HCT116 (cell line): Measurements from ENCODE around the gene LHFPL6. TPM values are rescaled to one million over a fixed set of nuclear protein-coding genes. Genes with fewer than 3 reads are reported as not detected.

ENCODE experiments used
- ATAC-seq: fragments of 200-7000 bp; cut with Tn5 transposase; 2 replicates; pipeline ENCODE4 v1.9.1; 2020; ENCODE audit warnings: mild to moderate bottlenecking, moderate library complexity
- BruUV-seq: library from RNA; stranded (reverse); fragments of 400-500 nt; replicated peaks from 2 replicates; lab custom pipeline; 2021; lab: Mats Ljungman, UMichigan
- CTCF ChIA-PET: fragments of 300-600 bp; sonication (Branson Sonifier 250); formaldehyde crosslinking; loops from one replicate; lab custom pipeline; 2021; ENCODE audit warnings: antibody characterized with exemption; lab: Charles Lee
- POLR2A ChIA-PET: fragments of 300-600, 350-600 bp; sonication (Branson Sonifier 250); formaldehyde crosslinking; loops from one replicate; lab custom pipeline; 2021; ENCODE audit warnings: antibody characterized with exemption; lab: Charles Lee
- RAD21 ChIA-PET, 2 experiments: fragments of 300-600 bp; sonication (Branson Sonifier 250); formaldehyde crosslinking; loops; one replicate each; lab custom pipeline; 2023; ENCODE audit warnings: low total read pairs in 2 of 2; ENCODE audit not compliant: uncharacterized antibody in 2 of 2, unreplicated experiment in 2 of 2, low non-redundant PET in 1 of 2; lab: Charles Lee
- DNase-seq: peaks from one replicate; pipeline ENCODE4 v3.0.0-alpha.2; 2010; ENCODE audit warnings: low read depth, low spot score
- H2AFZ ChIP-seq: fragments of 200-600 bp; shearing (Covaris generic), sonication (generic); 2 replicates; pipeline ENCODE4 v1.6.1; 2017; ENCODE audit warnings: low read depth, mixed run types, mixed read lengths, antibody characterized with exemption, low read length; ENCODE audit not compliant: poor library complexity, severe bottlenecking
- H3K27ac ChIP-seq: 2 replicates; pipeline ENCODE4 v1.5.1; 2012; ENCODE audit warnings: low read depth, low read length
- H3K27me3 ChIP-seq: fragments of 200-600 bp; sonication (generic); 2 replicates; pipeline ENCODE4 v1.6.1; 2016; ENCODE audit warnings: mixed run types, low read length, mixed read lengths; ENCODE audit not compliant: insufficient read depth
- H3K36me3 ChIP-seq, 2 experiments: fragments of 200-500 bp in 1 of 2; fragments of 200-600 bp in 1 of 2; sonication (Bioruptor generic) in 1 of 2; sonication (generic) in 1 of 2; 2 replicates each; pipeline versions ENCODE4 v1.5.1 to v1.6.1; 2014 to 2016; ENCODE audit warnings: low read length in 2 of 2, inconsistent platforms in 1 of 2, mixed read lengths in 1 of 2, mixed run types in 1 of 2; ENCODE audit not compliant: insufficient read depth in 2 of 2, control insufficient read depth in 1 of 2
- H3K4me1 ChIP-seq, 2 experiments: fragments of 200-600 bp in 1 of 2; sonication (generic) in 1 of 2; 2 replicates each; pipeline versions ENCODE4 v1.5.1 to v1.6.1; 2012 to 2017; ENCODE audit warnings: low read length in 2 of 2, inconsistent platforms in 1 of 2, mild to moderate bottlenecking in 1 of 2, mixed read lengths in 1 of 2, mixed run types in 1 of 2, moderate library complexity in 1 of 2; ENCODE audit not compliant: insufficient read depth in 2 of 2, control insufficient read depth in 1 of 2
- H3K4me2 ChIP-seq: fragments of 200-600 bp; sonication (generic); 2 replicates; pipeline ENCODE4 v1.6.1; 2017; ENCODE audit warnings: mixed run types, low read length, mixed read lengths
- H3K4me3 ChIP-seq, 2 experiments: fragments of 200-600 bp in 1 of 2; sonication (generic) in 1 of 2; replicated peaks in 1 of 2; 2 replicates each; pipeline ENCODE4 v1.5.1; 2011 to 2016; ENCODE audit warnings: low read length in 2 of 2, control low read depth in 1 of 2, low read depth in 1 of 2, mild to moderate bottlenecking in 1 of 2, mixed read lengths in 1 of 2, mixed run types in 1 of 2
- H3K79me2 ChIP-seq: fragments of 200-600 bp; sonication (generic); 2 replicates; pipeline ENCODE4 v1.6.1; 2017; ENCODE audit warnings: mild to moderate bottlenecking, mixed run types, low read length, moderate library complexity, mixed read lengths; ENCODE audit not compliant: insufficient read depth
- H3K9ac ChIP-seq: fragments of 200-600 bp; sonication (generic); 2 replicates; pipeline ENCODE4 v1.6.1; 2016; ENCODE audit warnings: low read length, mixed read lengths
- H3K9me2 ChIP-seq: fragments of 200-600 bp; sonication (generic), shearing (Covaris generic); 2 replicates; pipeline ENCODE4 v1.6.1; 2017; ENCODE audit warnings: mixed run types, mild to moderate bottlenecking, moderate library complexity; ENCODE audit not compliant: insufficient read depth
- H3K9me3 ChIP-seq, 2 experiments: fragments of 200-500 bp in 1 of 2; fragments of 200-600 bp in 1 of 2; sonication (Bioruptor generic) in 1 of 2; sonication (generic) in 1 of 2; 2 replicates each; pipeline ENCODE4 v1.6.1; 2014 to 2017; ENCODE audit warnings: low read length in 2 of 2, mixed read lengths in 2 of 2, inconsistent platforms in 1 of 2, low read depth in 1 of 2, mild to moderate bottlenecking in 1 of 2, mixed run types in 1 of 2, moderate library complexity in 1 of 2; ENCODE audit not compliant: control insufficient read depth in 1 of 2, insufficient read depth in 1 of 2
- H4K20me1 ChIP-seq: fragments of 200-600 bp; sonication (generic), shearing (Covaris generic); 2 replicates; pipeline ENCODE4 v1.6.1; 2017; ENCODE audit warnings: mixed run types, mild to moderate bottlenecking, moderate library complexity; ENCODE audit not compliant: insufficient read depth
- ATF3 ChIP-seq: IDR thresholded peaks from 2 replicates; pipeline ENCODE4 v1.6.1; 2012
- CBX3 ChIP-seq: IDR thresholded peaks from 2 replicates; pipeline ENCODE4 v1.6.1; 2012; ENCODE audit warnings: low read depth
- CEBPB ChIP-seq: IDR thresholded peaks from 2 replicates; pipeline ENCODE4 v1.6.1; 2012; ENCODE audit warnings: low read depth
- CTCF ChIP-seq, 3 experiments: fragments of 200-600 bp in 1 of 3; sonication (generic) in 1 of 3; IDR thresholded peaks in 2 of 3; conservative IDR thresholded peaks in 1 of 3; 2 replicates each; pipeline ENCODE4 v1.5.1; 2012 to 2017; ENCODE audit warnings: low read depth in 2 of 3, low read length in 2 of 3, antibody characterized with exemption in 1 of 3, borderline replicate concordance in 1 of 3, control low read depth in 1 of 3, mild to moderate bottlenecking in 1 of 3, mixed read lengths in 1 of 3, mixed run types in 1 of 3, moderate library complexity in 1 of 3; ENCODE audit not compliant: insufficient read depth in 1 of 3
- EGR1 ChIP-seq: IDR thresholded peaks from 2 replicates; pipeline ENCODE4 v1.6.1; 2012; ENCODE audit warnings: low read depth
- ELF1 ChIP-seq: IDR thresholded peaks from 2 replicates; pipeline ENCODE4 v1.6.1; 2012; ENCODE audit warnings: low read depth, borderline replicate concordance
- EZH2 ChIP-seq: fragments of 200-600 bp; sonication (generic); IDR thresholded peaks from 2 replicates; pipeline ENCODE4 v1.6.1; 2017; ENCODE audit warnings: antibody characterized with exemption, mixed run types
- FOSL1 ChIP-seq: IDR thresholded peaks from 2 replicates; pipeline ENCODE4 v1.6.1; 2012; ENCODE audit warnings: low read depth
- JUND ChIP-seq: IDR thresholded peaks from 2 replicates; pipeline ENCODE4 v1.6.1; 2012
- POLR2A ChIP-seq: IDR thresholded peaks from 2 replicates; pipeline ENCODE4 v1.7.0; 2011; ENCODE audit warnings: borderline replicate concordance; ENCODE audit not compliant: insufficient read depth, insufficient read length; ENCODE audit errors: extremely low read depth
- POLR2AphosphoS5 ChIP-seq: IDR thresholded peaks from 2 replicates; pipeline ENCODE4 v1.6.1; 2011; ENCODE audit warnings: mild to moderate bottlenecking, low read depth, low read length, moderate library complexity
- REST ChIP-seq: IDR thresholded peaks from 2 replicates; pipeline ENCODE4 v1.6.1; 2012; ENCODE audit warnings: low read depth
- SP1 ChIP-seq: IDR thresholded peaks from 2 replicates; pipeline ENCODE4 v1.6.1; 2012; ENCODE audit warnings: low read depth
- SRF ChIP-seq: IDR thresholded peaks from 2 replicates; pipeline ENCODE4 v1.6.1; 2012; ENCODE audit warnings: low read depth
- TCF7L2 ChIP-seq: IDR thresholded peaks from 2 replicates; pipeline ENCODE4 v1.7.0; 2011; ENCODE audit warnings: borderline replicate concordance, inconsistent platforms; ENCODE audit not compliant: insufficient read depth, insufficient read length; ENCODE audit errors: extremely low read depth
- YY1 ChIP-seq: IDR thresholded peaks from 2 replicates; pipeline ENCODE4 v1.6.1; 2011; ENCODE audit warnings: low read length, low read depth, moderate library complexity, mild to moderate bottlenecking; ENCODE audit not compliant: insufficient replicate concordance; ENCODE audit errors: extremely low read depth
- ZBTB33 ChIP-seq: IDR thresholded peaks from 2 replicates; pipeline ENCODE4 v1.6.1; 2011; ENCODE audit warnings: mild to moderate bottlenecking, low read length, moderate library complexity; ENCODE audit not compliant: insufficient replicate concordance; ENCODE audit errors: extremely low read depth
- ZFX ChIP-seq: fragments of 450-650 bp; IDR thresholded peaks from 2 replicates; pipeline ENCODE4 v1.6.1; 2017
- ZNF274 ChIP-seq: fragments of 200-500 bp; sonication (Bioruptor generic); IDR thresholded peaks from 2 replicates; pipeline ENCODE4 v1.6.1; 2014; ENCODE audit warnings: mild to moderate bottlenecking, low read depth, low read length, inconsistent platforms
- intact Hi-C: fragments of 100-400 bp; cut with micrococcal nuclease; formaldehyde crosslinking; loops from 2 replicates; pipeline ENCODE4 v1.10.0; 2022
- total RNA-seq: library from RNA; stranded (reverse); gene quantifications from one replicate; pipeline ENCODE4 v1.2.1, GENCODE V29; 2021; ENCODE audit not compliant: unreplicated experiment

Gene LHFPL6
- total RNA-seq, 1 experiment from 2014 or later, result 0.22 TPM

GRCh38 chr13:39632994-39633393, 30.0 kb upstream of the LHFPL6 start:
- H3K79me2 ChIP-seq, result no peaks in the 10 kb centered on the region
- TF ChIP-seq FOSL1 (no peak), CEBPB (no peak), ZBTB33 (no peak), ZNF274 (no peak), ZFX (no peak), ELF1 (no peak), TCF7L2 (no peak), POLR2A (no peak), CBX3 (no peak), REST (no peak), YY1 (no peak), POLR2AphosphoS5 (no peak), CTCF (IDR thresholded peaks at IDR 0.05 in 2 of 3, conservative IDR thresholded peaks at IDR 0.05 in 1 of 3; ENCODE audit: borderline replicate concordance in 1 of 3, insufficient read depth in 1 of 3, low read depth in 2 of 3, low read length in 2 of 3) (no peak), EZH2 (no peak), ATF3 (no peak), EGR1 (no peak), SRF (no peak), JUND (no peak), SP1 (no peak)
- H3K27ac ChIP-seq, result no peak overlapping the region
- ATAC-seq, result no peak
- H2AFZ ChIP-seq, result no peak overlapping the region
- POLR2A ChIA-PET, result no interaction called here
- no peaks in the 10 kb centered on the region for H3K27me3 ChIP-seq
- H3K9me3 ChIP-seq, result 0 out of 4 replicates have a peak, but pooled peaks cover 0 to 5% of the 10 kb centered on the region in 2 experiments
- H3K4me1 ChIP-seq, result no peaks in the 10 kb centered on the region
- H4K20me1 ChIP-seq, result no peaks in the 10 kb centered on the region
- no peaks in the 10 kb centered on the region for H3K36me3 ChIP-seq
- CTCF ChIA-PET, result interaction anchor here (2.0 kb wide), 1 partner anchor 17 kb away, joined by 9 read pairs; no protein-coding TSS in a partner anchor
- no peak overlapping the region for H3K4me2 ChIP-seq
- H3K9me2 ChIP-seq, result no peaks in the 10 kb centered on the region
- H3K4me3 ChIP-seq, result no peak overlapping the region
- intact Hi-C loops, result no loop called here
- RAD21 ChIA-PET, result no interaction called here
- H3K9ac ChIP-seq, result no peak overlapping the region
- DNase-seq, result no peak
- BruUV-seq, result no TSS peak
